Esophagus squamous epithelium (tissue), 4 donors: ENCODE results near the gene RBFOX2.

Experiments
- CTCF ChIP-seq, 6 experiments: fragments of 450-650 bp in 4 of 6; fragments of 200-600 bp in 2 of 6; sonication (generic) in 2 of 6; IDR thresholded peaks; one replicate each; pipeline ENCODE4 v1.5.1; 2016 to 2019; ENCODE audit warnings: antibody characterized with exemption in 6 of 6, mild to moderate bottlenecking in 4 of 6, moderate library complexity in 4 of 6
- POLR2A ChIP-seq, 4 donors: fragments of 450-650 bp; IDR thresholded peaks; one replicate each; pipeline ENCODE4 v1.6.1; 2017; ENCODE audit warnings: antibody characterized with exemption in 4 of 4, mild to moderate bottlenecking in 4 of 4, moderate library complexity in 3 of 4

- no peak for TF ChIP-seq POLR2A (IDR thresholded peaks at IDR 0.05)
- no peak for TF ChIP-seq CTCF (IDR thresholded peaks at IDR 0.05)
These were observed 320.2 kb downstream of the RBFOX2 start for GRCh38 chr22:35708453-35708852.
